ENCODE results near the gene TMEM200C.

- TF ChIP-seq CTCF (IDR thresholded peaks at IDR 0.05), result no peak
- no peak for TF ChIP-seq POLR2A (IDR thresholded peaks at IDR 0.05)
Observed at GRCh38 chr18:5891854-5892215, 3.5 kb downstream of the TMEM200C start.
